ENCODE results near the gene EML4.

The EML4 gene

DNA sequence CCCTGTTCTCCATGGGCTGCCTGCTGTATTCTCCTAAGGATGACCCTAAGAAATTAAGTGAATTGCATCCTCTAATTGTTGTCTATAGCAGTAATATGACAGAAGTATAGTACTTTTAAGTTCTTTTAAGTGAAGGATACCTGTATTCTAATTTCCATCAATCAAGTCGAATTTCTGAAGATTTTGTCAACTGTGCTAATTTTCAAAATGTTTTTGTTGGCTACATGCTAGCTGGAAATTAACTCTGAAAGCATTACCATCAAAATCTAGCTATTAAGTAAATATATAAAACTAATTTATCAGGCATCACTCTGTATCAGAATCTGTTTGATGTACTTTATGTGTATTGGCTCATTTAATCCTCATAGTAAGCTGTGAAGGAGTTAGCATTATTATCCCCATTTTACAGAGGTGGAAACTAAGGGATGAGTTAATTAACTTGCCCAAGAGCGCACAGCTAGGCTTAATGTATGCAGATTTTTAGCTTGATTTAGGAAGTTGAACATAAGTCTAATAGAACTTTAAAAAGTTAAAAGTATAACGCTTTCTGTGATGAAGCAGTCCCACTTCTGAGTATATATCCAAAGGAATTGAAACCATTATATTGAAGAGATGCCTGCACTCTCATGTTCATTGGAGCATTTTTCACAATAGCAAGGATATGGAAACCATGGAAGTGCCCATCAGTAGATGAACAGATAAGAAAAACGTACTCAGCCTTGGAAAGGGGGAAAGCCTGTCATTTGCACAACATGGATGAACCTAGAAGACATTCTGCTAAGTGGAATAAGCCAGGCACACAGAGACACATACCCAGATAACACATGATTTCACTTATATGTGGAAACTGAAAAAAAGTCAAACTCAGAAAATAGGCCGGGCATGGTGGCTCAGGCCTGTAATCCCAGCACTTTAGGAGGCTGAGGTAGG, 32.0 kb downstream of the EML4 start:
- TF ChIP-seq SPI1 (IDR thresholded peaks at IDR 0.05; ENCODE audit: borderline replicate concordance, low read depth): no peak
- TF ChIP-seq, protein P1, sequence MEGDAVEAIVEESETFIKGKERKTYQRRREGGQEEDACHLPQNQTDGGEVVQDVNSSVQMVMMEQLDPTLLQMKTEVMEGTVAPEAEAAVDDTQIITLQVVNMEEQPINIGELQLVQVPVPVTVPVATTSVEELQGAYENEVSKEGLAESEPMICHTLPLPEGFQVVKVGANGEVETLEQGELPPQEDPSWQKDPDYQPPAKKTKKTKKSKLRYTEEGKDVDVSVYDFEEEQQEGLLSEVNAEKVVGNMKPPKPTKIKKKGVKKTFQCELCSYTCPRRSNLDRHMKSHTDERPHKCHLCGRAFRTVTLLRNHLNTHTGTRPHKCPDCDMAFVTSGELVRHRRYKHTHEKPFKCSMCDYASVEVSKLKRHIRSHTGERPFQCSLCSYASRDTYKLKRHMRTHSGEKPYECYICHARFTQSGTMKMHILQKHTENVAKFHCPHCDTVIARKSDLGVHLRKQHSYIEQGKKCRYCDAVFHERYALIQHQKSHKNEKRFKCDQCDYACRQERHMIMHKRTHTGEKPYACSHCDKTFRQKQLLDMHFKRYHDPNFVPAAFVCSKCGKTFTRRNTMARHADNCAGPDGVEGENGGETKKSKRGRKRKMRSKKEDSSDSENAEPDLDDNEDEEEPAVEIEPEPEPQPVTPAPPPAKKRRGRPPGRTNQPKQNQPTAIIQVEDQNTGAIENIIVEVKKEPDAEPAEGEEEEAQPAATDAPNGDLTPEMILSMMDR (IDR thresholded peaks at IDR 0.05; ENCODE audit: insufficient read depth, low read length): no peak
- TF ChIP-seq, protein P2, sequence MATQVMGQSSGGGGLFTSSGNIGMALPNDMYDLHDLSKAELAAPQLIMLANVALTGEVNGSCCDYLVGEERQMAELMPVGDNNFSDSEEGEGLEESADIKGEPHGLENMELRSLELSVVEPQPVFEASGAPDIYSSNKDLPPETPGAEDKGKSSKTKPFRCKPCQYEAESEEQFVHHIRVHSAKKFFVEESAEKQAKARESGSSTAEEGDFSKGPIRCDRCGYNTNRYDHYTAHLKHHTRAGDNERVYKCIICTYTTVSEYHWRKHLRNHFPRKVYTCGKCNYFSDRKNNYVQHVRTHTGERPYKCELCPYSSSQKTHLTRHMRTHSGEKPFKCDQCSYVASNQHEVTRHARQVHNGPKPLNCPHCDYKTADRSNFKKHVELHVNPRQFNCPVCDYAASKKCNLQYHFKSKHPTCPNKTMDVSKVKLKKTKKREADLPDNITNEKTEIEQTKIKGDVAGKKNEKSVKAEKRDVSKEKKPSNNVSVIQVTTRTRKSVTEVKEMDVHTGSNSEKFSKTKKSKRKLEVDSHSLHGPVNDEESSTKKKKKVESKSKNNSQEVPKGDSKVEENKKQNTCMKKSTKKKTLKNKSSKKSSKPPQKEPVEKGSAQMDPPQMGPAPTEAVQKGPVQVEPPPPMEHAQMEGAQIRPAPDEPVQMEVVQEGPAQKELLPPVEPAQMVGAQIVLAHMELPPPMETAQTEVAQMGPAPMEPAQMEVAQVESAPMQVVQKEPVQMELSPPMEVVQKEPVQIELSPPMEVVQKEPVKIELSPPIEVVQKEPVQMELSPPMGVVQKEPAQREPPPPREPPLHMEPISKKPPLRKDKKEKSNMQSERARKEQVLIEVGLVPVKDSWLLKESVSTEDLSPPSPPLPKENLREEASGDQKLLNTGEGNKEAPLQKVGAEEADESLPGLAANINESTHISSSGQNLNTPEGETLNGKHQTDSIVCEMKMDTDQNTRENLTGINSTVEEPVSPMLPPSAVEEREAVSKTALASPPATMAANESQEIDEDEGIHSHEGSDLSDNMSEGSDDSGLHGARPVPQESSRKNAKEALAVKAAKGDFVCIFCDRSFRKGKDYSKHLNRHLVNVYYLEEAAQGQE (IDR thresholded peaks at IDR 0.05; ENCODE audit: insufficient replicate concordance, low read depth): no peak
- no peak for TF ChIP-seq GABPA (IDR thresholded peaks at IDR 0.05; ENCODE audit: low read depth)
- no peak for TF ChIP-seq POLR2AphosphoS5 (IDR thresholded peaks at IDR 0.05; ENCODE audit: low read depth)
- no peak overlapping the region for H3K27ac ChIP-seq (replicated peaks)
- H3K4me3 ChIP-seq (replicated peaks; ENCODE audit: insufficient read depth, low read length): no peak overlapping the region
- no peak for DNase-seq (ENCODE audit: low read depth in 1 of 2, low spot score in 1 of 2)
- no peaks in the 10 kb centered on the region for H3K27me3 ChIP-seq (ENCODE audit: insufficient read depth, poor library complexity, severe bottlenecking)

DNA sequence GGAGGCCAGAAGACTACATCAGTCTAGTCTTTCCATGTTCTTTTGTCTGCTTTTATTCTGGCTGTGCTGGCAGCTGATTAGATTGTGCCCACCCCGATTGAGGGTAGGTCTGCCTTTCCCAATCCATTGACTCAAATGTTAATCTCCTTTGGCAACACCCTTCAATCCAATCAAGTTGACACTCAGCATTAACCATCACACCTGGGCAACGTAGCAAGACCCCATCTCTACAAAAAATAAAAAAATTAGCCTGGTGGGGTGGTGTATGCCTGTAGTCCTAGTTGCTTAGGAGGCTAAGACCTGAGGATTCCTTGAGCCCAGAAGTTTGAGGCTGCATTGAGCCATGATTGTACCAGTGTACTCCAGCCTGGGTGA, 33.5 kb downstream of the EML4 start:
- H3K4me3 ChIP-seq (replicated peaks; ENCODE audit: insufficient read depth, low read length): no peak overlapping the region
- no peaks in the 10 kb centered on the region for H3K27me3 ChIP-seq (ENCODE audit: insufficient read depth, poor library complexity, severe bottlenecking)
- no peak for DNase-seq (ENCODE audit: low read depth in 1 of 2, low spot score in 1 of 2)
- no peak overlapping the region for H3K27ac ChIP-seq (replicated peaks)
- TF ChIP-seq SPI1 (IDR thresholded peaks at IDR 0.05; ENCODE audit: borderline replicate concordance, low read depth) (no peak), GABPA (IDR thresholded peaks at IDR 0.05; ENCODE audit: low read depth) (no peak), POLR2AphosphoS5 (IDR thresholded peaks at IDR 0.05; ENCODE audit: low read depth) (no peak)
- TF ChIP-seq, protein P1 (IDR thresholded peaks at IDR 0.05; ENCODE audit: insufficient read depth, low read length): no peak
- TF ChIP-seq, protein P2 (IDR thresholded peaks at IDR 0.05; ENCODE audit: insufficient replicate concordance, low read depth): no peak

- no peak for DNase-seq (ENCODE audit: low read depth in 1 of 2, low spot score in 1 of 2)
Measured at GRCh38 chr2:42203792-42204191, 34.6 kb downstream of the EML4 start.

More at GRCh38 chr2:42203792-42204191, 34.6 kb downstream of the EML4 start:
- Histone ChIP-seq H3K27me3 (ENCODE audit: insufficient read depth, poor library complexity, severe bottlenecking) (no peaks in the 10 kb centered on the region), H3K4me3 (replicated peaks; ENCODE audit: insufficient read depth, low read length) (no peak overlapping the region), H3K27ac (replicated peaks) (no peak overlapping the region)
- TF ChIP-seq, protein P2 (IDR thresholded peaks at IDR 0.05; ENCODE audit: insufficient replicate concordance, low read depth): no peak
- TF ChIP-seq, protein P1 (IDR thresholded peaks at IDR 0.05; ENCODE audit: insufficient read depth, low read length): no peak
- TF ChIP-seq GABPA (IDR thresholded peaks at IDR 0.05; ENCODE audit: low read depth) (no peak), POLR2AphosphoS5 (IDR thresholded peaks at IDR 0.05; ENCODE audit: low read depth) (no peak), SPI1 (IDR thresholded peaks at IDR 0.05; ENCODE audit: borderline replicate concordance, low read depth) (no peak)
